Measurements from ENCODE around the gene IFNGR2. TPM values are rescaled to one million over a fixed set of nuclear protein-coding genes. Genes with fewer than 3 reads are reported as not detected.

The IFNGR2 gene
- total RNA-seq, 1 donor from 2014 or later = 63.0 TPM

DNA sequence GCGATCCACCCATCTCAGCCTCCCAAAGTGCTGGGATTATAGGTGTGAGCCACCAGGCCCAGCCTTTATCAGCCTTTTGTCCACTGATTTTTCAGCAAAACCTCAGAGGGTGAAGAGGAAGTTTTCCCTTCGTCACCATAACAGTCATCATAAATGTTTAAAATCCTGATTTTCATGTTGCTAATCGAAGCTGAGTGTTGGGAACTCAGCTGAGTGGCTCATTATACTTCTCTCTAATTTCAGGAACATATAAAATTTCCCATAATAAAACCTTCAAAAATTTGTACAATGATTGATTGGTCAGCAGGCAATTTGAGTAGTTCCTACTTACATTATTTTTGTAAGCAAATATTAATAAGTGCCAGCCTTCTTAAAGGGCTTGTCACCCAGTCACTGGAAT is 31.8 kb upstream of the IFNGR2 start:
- Mint-ChIP-seq H3K27me3 (no peaks in the 10 kb centered on the region), H3K36me3 (ENCODE audit: insufficient read depth) (peaks cover 3% of the 10 kb centered on the region), H3K9me3 (ENCODE audit: low read depth) (peaks cover 14% of the 10 kb centered on the region), H3K27ac (no peak overlapping the region), H3K4me1 (ENCODE audit: low read depth) (no peaks in the 10 kb centered on the region), H3K4me3 (ENCODE audit: low read depth) (no peak overlapping the region)
- TF ChIP-seq, protein P1, sequence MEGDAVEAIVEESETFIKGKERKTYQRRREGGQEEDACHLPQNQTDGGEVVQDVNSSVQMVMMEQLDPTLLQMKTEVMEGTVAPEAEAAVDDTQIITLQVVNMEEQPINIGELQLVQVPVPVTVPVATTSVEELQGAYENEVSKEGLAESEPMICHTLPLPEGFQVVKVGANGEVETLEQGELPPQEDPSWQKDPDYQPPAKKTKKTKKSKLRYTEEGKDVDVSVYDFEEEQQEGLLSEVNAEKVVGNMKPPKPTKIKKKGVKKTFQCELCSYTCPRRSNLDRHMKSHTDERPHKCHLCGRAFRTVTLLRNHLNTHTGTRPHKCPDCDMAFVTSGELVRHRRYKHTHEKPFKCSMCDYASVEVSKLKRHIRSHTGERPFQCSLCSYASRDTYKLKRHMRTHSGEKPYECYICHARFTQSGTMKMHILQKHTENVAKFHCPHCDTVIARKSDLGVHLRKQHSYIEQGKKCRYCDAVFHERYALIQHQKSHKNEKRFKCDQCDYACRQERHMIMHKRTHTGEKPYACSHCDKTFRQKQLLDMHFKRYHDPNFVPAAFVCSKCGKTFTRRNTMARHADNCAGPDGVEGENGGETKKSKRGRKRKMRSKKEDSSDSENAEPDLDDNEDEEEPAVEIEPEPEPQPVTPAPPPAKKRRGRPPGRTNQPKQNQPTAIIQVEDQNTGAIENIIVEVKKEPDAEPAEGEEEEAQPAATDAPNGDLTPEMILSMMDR (IDR thresholded peaks at IDR 0.05; ENCODE audit: unreplicated experiment) = no peak
- DNase-seq (ENCODE audit: low spot score, unreplicated experiment) = no peak

DNA sequence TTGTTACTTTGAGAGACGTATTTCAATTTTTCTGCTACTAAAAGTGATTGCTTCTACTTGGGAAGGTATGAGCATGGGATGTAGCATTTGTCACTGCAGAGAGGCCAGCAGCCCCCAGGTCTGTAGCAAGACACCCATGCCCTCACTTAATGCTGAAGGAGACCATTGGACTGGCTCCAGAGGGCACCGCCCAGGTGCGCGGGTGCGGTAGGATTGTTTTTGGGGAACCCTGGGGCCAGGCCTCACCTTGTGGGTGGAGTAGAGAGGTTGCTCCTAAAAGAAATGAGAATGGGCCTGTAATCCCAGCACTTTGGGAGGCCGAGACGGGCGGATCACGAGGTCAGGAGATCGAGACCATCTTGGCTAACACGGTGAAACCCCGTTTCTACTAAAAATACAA is 30.6 kb upstream of the IFNGR2 start:
- Mint-ChIP-seq H3K4me3 (ENCODE audit: low read depth) (no peak overlapping the region), H3K9me3 (ENCODE audit: low read depth) (peaks cover 4% of the 10 kb centered on the region), H3K36me3 (ENCODE audit: insufficient read depth) (no peaks in the 10 kb centered on the region), H3K27ac (no peak overlapping the region), H3K4me1 (ENCODE audit: low read depth) (no peaks in the 10 kb centered on the region), H3K27me3 (peaks cover 3% of the 10 kb centered on the region)
- TF ChIP-seq, protein P1 (IDR thresholded peaks at IDR 0.05; ENCODE audit: unreplicated experiment) = no peak
- no peak for DNase-seq (ENCODE audit: low spot score, unreplicated experiment)

DNA sequence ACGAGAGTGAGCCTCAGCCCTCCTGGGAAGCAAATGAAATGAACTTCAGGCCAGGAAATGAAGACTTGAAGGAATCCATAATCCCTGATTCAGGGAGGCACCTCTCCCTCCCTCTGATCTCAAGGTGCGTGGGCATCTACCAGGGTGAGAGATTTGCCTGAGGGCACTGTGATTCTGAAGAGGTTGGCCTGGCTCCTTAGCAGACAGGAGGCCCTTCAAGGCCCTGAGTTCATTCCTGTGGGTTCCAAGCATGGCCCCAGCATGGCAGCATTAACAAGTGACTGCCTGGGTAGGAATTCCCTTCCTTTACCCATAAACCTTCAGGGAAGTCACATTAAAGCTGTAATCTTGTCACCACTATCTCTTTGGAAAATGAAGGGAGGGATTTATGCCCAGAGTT is 29.8 kb upstream of the IFNGR2 start:
- Mint-ChIP-seq H3K27ac (no peak overlapping the region), H3K36me3 (ENCODE audit: insufficient read depth) (no peaks in the 10 kb centered on the region), H3K4me3 (ENCODE audit: low read depth) (no peak overlapping the region), H3K9me3 (ENCODE audit: low read depth) (peaks cover 1% of the 10 kb centered on the region), H3K27me3 (peaks cover 3% of the 10 kb centered on the region), H3K4me1 (ENCODE audit: low read depth) (no peaks in the 10 kb centered on the region)
- TF ChIP-seq, protein P1 (IDR thresholded peaks at IDR 0.05; ENCODE audit: unreplicated experiment) = no peak
- no peak for DNase-seq (ENCODE audit: low spot score, unreplicated experiment)

DNA sequence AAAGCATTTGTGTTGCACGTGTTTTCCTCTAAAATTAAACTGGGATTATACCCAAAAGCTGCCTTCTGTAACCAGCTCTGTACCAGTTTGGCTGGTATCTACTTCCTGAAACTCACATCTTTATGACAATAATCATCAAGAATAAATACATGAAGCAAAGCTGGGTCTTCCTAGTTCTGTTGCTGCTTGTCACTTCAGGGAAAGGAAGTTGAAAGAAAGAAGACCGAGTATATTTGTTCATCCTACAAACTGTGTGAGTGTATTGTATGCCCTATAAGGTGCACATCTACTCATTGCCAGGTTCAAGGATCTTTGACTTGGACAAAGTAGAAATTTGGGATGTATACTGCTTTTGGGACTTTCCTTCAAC is 29.1 kb upstream of the IFNGR2 start:
- H3K27me3 Mint-ChIP-seq = peaks cover 3% of the 10 kb centered on the region
- TF ChIP-seq, protein P1 (IDR thresholded peaks at IDR 0.05; ENCODE audit: unreplicated experiment) = no peak
- no peak overlapping the region for H3K27ac Mint-ChIP-seq
- no peaks in the 10 kb centered on the region for H3K9me3 Mint-ChIP-seq (ENCODE audit: low read depth)
- H3K4me1 Mint-ChIP-seq (ENCODE audit: low read depth) = no peaks in the 10 kb centered on the region
- DNase-seq (ENCODE audit: low spot score, unreplicated experiment) = no peak
- no peaks in the 10 kb centered on the region for H3K36me3 Mint-ChIP-seq (ENCODE audit: insufficient read depth)
- H3K4me3 Mint-ChIP-seq (ENCODE audit: low read depth) = no peak overlapping the region

DNA sequence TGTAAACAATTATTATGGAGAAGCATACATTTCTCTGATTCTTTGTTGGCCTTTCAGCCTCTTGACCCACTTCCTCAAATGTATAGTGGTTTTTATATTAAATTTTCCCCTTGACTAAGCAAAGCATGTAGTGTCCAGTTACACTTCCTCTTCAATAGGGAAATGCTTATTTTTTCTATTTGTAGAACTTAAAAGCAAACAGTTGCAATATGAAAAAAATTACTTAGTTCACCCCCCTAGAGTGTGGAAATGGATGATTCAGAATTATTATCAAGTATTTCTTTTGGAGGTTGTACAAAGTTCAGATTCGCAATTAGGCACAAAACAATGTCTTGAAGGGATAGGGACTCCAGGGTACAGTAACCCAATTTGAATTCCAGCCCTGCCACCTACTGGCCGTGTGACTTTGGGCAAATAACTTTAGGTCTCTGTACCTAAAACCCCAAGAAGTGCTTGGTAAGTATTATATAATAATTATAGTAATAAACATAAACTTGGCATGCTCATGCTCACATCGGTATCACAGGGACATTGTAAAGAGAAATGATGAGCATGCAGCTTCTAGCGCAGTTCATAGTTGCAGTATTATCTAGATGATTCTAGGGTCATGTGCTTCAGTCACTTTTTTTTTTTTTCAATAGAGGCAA is 28.6 kb upstream of the IFNGR2 start:
- Mint-ChIP-seq H3K4me1 (ENCODE audit: low read depth) (no peaks in the 10 kb centered on the region), H3K27ac (no peak overlapping the region), H3K36me3 (ENCODE audit: insufficient read depth) (no peaks in the 10 kb centered on the region), H3K9me3 (ENCODE audit: low read depth) (no peaks in the 10 kb centered on the region), H3K27me3 (peaks cover 3% of the 10 kb centered on the region), H3K4me3 (ENCODE audit: low read depth) (no peak overlapping the region)
- TF ChIP-seq, protein P1 (IDR thresholded peaks at IDR 0.05; ENCODE audit: unreplicated experiment) = peak; percentile 54
- DNase-seq (ENCODE audit: low spot score, unreplicated experiment) = no peak
